Measurements from ENCODE around the gene NTF3.

NTF3 gene

DNA sequence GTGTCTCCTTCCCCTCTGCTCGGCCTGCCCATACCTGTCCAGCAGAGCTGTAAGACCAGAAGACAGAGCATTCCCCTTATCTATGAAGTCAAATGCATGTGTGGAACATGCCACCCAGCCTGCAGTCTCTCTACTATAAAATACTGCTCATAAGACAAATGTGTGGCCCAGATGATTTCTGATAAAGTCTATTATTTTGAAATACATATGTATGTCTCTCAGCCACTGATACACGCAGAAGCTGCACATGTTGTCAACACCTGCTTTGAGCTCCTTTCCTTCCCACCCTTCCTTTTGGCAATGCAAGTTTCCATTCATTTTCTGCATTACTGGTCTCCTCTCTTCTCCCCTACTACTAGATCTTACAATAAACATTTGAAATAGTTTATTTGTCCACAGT, 38.8 kb downstream of the NTF3 start:
- no peak overlapping the region for H3K27ac ChIP-seq
- TF ChIP-seq ZFX (IDR thresholded peaks at IDR 0.05; ENCODE audit: borderline replicate concordance), result no peak
- TF ChIP-seq, protein P1, sequence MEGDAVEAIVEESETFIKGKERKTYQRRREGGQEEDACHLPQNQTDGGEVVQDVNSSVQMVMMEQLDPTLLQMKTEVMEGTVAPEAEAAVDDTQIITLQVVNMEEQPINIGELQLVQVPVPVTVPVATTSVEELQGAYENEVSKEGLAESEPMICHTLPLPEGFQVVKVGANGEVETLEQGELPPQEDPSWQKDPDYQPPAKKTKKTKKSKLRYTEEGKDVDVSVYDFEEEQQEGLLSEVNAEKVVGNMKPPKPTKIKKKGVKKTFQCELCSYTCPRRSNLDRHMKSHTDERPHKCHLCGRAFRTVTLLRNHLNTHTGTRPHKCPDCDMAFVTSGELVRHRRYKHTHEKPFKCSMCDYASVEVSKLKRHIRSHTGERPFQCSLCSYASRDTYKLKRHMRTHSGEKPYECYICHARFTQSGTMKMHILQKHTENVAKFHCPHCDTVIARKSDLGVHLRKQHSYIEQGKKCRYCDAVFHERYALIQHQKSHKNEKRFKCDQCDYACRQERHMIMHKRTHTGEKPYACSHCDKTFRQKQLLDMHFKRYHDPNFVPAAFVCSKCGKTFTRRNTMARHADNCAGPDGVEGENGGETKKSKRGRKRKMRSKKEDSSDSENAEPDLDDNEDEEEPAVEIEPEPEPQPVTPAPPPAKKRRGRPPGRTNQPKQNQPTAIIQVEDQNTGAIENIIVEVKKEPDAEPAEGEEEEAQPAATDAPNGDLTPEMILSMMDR (IDR thresholded peaks at IDR 0.05), result no peak

DNA sequence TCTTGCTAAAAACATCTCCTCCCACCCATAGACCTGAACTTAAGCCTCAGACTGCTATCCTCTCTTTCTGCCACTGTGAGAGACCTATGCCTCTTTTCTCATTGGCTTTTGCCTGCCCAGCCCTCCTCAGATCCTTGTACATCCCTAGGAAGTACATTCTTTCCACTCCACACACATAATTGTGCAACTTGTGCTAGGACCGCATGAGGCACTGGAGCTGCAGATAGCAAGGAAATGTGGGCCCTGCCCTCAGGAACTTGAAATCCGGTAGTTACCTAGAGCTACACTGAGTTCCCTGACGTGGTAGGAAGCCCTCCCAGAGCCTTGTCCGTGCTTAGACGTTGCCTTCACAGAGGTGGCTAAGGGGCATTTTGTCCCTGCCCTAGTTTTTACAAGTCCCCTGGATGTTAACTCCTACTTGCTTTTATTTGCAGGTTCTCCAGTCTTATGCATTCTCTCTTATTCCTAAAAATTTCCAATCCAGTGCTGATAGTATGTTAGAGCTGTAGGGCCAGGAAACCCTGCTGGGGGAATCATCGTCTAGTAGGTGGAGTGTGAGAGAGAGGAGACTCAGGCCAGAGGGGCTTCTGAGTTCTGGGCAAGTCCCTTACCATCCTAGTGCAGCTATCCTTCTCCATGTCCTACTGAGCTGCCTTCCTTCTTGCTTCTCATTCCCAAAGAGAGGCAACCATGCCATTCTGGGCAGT, 41.3 kb downstream of the NTF3 start:
- TF ChIP-seq, protein P1 (IDR thresholded peaks at IDR 0.05), result no peak
- no peak for TF ChIP-seq ZFX (IDR thresholded peaks at IDR 0.05; ENCODE audit: borderline replicate concordance)
- no peak overlapping the region for H3K27ac ChIP-seq

DNA sequence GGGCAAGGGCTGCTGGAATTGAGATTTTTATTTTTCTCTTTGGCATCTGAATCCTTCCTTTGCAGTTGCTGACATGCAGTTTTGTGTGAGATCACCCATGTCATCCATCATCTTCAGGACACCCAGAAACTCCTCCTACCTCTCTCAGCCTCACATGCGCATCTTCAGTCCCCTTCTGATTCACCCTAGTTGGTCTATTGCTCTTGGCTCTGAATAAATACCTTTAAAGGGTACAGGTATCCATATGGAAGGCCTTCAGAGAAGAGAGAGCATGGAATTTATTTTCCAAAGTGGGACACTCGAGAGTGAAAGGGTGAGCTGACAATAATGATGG, 41.8 kb downstream of the NTF3 start:
- H3K27ac ChIP-seq, result no peak overlapping the region
- TF ChIP-seq ZFX (IDR thresholded peaks at IDR 0.05; ENCODE audit: borderline replicate concordance), result no peak
- TF ChIP-seq, protein P1 (IDR thresholded peaks at IDR 0.05), result no peak

GRCh38 chr12:5476356-5476755, 44.4 kb downstream of the NTF3 start:
- no peak overlapping the region for H3K27ac ChIP-seq
- TF ChIP-seq ZFX (IDR thresholded peaks at IDR 0.05; ENCODE audit: borderline replicate concordance), result no peak
- TF ChIP-seq, protein P1 (IDR thresholded peaks at IDR 0.05), result no peak

GRCh38 chr12:5478081-5478706, 46.3 kb downstream of the NTF3 start:
- no peak overlapping the region for H3K27ac ChIP-seq
- TF ChIP-seq, protein P1 (IDR thresholded peaks at IDR 0.05), result no peak
- no peak for TF ChIP-seq ZFX (IDR thresholded peaks at IDR 0.05; ENCODE audit: borderline replicate concordance)

DNA sequence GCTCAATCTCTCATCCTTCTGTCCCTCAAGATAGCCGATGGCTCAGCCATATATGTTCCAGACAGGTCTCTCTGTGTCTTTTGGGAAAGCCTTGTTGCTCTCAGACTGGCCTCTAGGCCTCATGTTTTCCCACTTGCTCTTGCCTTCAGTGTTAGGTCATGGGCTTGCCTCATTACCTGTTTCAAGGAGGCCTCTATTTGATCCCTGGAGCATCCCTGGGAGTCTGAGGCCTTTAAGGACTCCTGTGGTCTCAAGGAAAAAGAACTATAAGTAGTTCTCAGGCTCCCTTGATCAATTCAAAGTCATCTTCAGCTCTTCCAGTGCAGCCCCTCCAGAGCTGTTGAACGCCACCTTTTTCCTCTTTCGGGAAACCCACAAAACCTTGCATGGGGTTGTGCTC, 47.9 kb downstream of the NTF3 start:
- no peak for TF ChIP-seq ZFX (IDR thresholded peaks at IDR 0.05; ENCODE audit: borderline replicate concordance)
- TF ChIP-seq, protein P1 (IDR thresholded peaks at IDR 0.05), result no peak
- H3K27ac ChIP-seq, result no peak overlapping the region

- TF ChIP-seq ZFX (IDR thresholded peaks at IDR 0.05; ENCODE audit: borderline replicate concordance), result no peak
- no peak overlapping the region for H3K27ac ChIP-seq
These were observed 48.5 kb downstream of the NTF3 start for GRCh38 chr12:5480218-5480937.

All from 22Rv1 (cell line).